22Rv1 (cell line): ENCODE data around the gene SPATA13.

Experiments used
- ZFX ChIP-seq: fragments of 450-650 bp; IDR thresholded peaks from 2 replicates; pipeline ENCODE4 v1.6.1; 2017; ENCODE audit warnings: antibody characterized with exemption, borderline replicate concordance
- TF ChIP-seq, protein P1 (sequence below): fragments of 450-650 bp; IDR thresholded peaks from 2 replicates; pipeline ENCODE4 v1.5.1; 2017; ENCODE audit warnings: mild to moderate bottlenecking

DNA sequence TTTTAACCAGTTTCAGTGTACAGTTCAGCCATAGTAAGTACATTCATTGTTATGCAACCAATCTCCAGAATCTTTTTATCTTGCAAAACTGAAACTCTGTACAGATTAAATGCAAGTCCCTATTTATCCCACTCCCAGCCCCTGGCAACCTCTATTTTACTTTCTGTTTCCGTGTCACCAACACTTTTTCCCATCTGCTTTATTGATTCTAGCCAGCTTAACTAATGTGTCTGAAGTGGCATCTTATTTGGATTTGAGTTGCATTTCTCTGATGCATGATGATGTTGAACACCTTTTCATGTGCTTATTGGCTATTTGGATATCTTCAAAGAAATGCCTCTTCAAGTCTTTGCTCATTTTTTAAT is 18.9 kb downstream of the SPATA13 start:
- TF ChIP-seq, protein P1, sequence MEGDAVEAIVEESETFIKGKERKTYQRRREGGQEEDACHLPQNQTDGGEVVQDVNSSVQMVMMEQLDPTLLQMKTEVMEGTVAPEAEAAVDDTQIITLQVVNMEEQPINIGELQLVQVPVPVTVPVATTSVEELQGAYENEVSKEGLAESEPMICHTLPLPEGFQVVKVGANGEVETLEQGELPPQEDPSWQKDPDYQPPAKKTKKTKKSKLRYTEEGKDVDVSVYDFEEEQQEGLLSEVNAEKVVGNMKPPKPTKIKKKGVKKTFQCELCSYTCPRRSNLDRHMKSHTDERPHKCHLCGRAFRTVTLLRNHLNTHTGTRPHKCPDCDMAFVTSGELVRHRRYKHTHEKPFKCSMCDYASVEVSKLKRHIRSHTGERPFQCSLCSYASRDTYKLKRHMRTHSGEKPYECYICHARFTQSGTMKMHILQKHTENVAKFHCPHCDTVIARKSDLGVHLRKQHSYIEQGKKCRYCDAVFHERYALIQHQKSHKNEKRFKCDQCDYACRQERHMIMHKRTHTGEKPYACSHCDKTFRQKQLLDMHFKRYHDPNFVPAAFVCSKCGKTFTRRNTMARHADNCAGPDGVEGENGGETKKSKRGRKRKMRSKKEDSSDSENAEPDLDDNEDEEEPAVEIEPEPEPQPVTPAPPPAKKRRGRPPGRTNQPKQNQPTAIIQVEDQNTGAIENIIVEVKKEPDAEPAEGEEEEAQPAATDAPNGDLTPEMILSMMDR: no peak
- no peak for TF ChIP-seq ZFX
